LNCAP (cell line): Measurements from ENCODE around the gene ZNF324.

Experiments used
- CTCF ChIP-seq: fragments of 450-650 bp; IDR thresholded peaks from 2 replicates; pipeline ENCODE4 v1.5.1; 2017; ENCODE audit warnings: mild to moderate bottlenecking

The ZNF324 gene

GRCh38 chr19:58466760-58467589 is at the start of gene ZNF324:
Gene ZNF324 (plus strand): TSS chr19:58467080. CDS start chr19:58469186, 2,106 bp downstream.
- no peak for TF ChIP-seq CTCF

- no peak for TF ChIP-seq CTCF
These were observed 38.3 kb upstream of the ZNF324 start for GRCh38 chr19:58428617-58429016.

- no peak for TF ChIP-seq CTCF
These were observed 37.1 kb upstream of the ZNF324 start for GRCh38 chr19:58429745-58430144.

GRCh38 chr19:58434217-58434616 is 32.7 kb upstream of the ZNF324 start:
- TF ChIP-seq CTCF = no peak

GRCh38 chr19:58439576-58440554 is 27.0 kb upstream of the ZNF324 start, which contains the start of gene ZNF132:
Gene ZNF132 (minus strand): TSS chr19:58440153. CDS start chr19:58439821, 332 bp downstream.
- TF ChIP-seq CTCF = no peak

- no peak for TF ChIP-seq CTCF
These were observed 26.3 kb upstream of the ZNF324 start for GRCh38 chr19:58440556-58440955.

GRCh38 chr19:58450856-58451357 is 16.0 kb upstream of the ZNF324 start:
- no peak for TF ChIP-seq CTCF
